ENCODE data around the gene FOXK2.

Gene FOXK2

GRCh38 chr17:82518826-82519810 lies at the start of gene FOXK2:
Gene FOXK2 (plus strand): TSS chr17:82519732. CDS start chr17:82519889, 157 bp downstream.
- DNase-seq = peak; percentile 93

- no peak for DNase-seq
Observed at GRCh38 chr17:82470065-82470464, 49.5 kb upstream of the FOXK2 start.

GRCh38 chr17:82474223-82475010 lies 45.1 kb upstream of the FOXK2 start:
- DNase-seq = no peak

GRCh38 chr17:82475458-82475857 lies 44.1 kb upstream of the FOXK2 start:
- no peak for DNase-seq

GRCh38 chr17:82477934-82478333 lies 41.6 kb upstream of the FOXK2 start:
- DNase-seq = no peak

- DNase-seq = no peak
Observed at GRCh38 chr17:82479602-82480001, 39.9 kb upstream of the FOXK2 start.

GRCh38 chr17:82480318-82480717 lies 39.2 kb upstream of the FOXK2 start:
- no peak for DNase-seq

- DNase-seq = no peak
Observed at GRCh38 chr17:82483204-82483660, 36.3 kb upstream of the FOXK2 start.

- DNase-seq = no peak
Observed at GRCh38 chr17:82483836-82484235, 35.7 kb upstream of the FOXK2 start.

GRCh38 chr17:82486231-82487094 lies 33.1 kb upstream of the FOXK2 start:
- no peak for DNase-seq

GRCh38 chr17:82487910-82488309 lies 31.6 kb upstream of the FOXK2 start:
- DNase-seq = no peak

- no peak for DNase-seq
Observed at GRCh38 chr17:82489117-82489516, 30.4 kb upstream of the FOXK2 start.

GRCh38 chr17:82489851-82490511 lies 29.6 kb upstream of the FOXK2 start:
- no peak for DNase-seq

GRCh38 chr17:82490512-82491195 lies 28.9 kb upstream of the FOXK2 start:
- no peak for DNase-seq

GRCh38 chr17:82491196-82491530 lies 28.4 kb upstream of the FOXK2 start:
- DNase-seq = no peak

- no peak for DNase-seq
Observed at GRCh38 chr17:82491533-82491932, 28.0 kb upstream of the FOXK2 start.

GRCh38 chr17:82492643-82493225 lies 26.8 kb upstream of the FOXK2 start:
- DNase-seq = no peak

- no peak for DNase-seq
Observed at GRCh38 chr17:82493226-82493781, 26.2 kb upstream of the FOXK2 start.

GRCh38 chr17:82494236-82495055 lies 25.1 kb upstream of the FOXK2 start:
- peak; percentile 88 for DNase-seq
